Peyer's patch (tissue), 4 donors: ENCODE measurements around the gene ANKIB1. TPM values are rescaled to one million over a fixed set of nuclear protein-coding genes. Genes with fewer than 3 reads are reported as not detected.
"Not testable (repeated sequence)": the region's sequence is repeated elsewhere in the genome, so short reads cannot be mapped to it uniquely, and the experiment has no call there.

Experiments
- DNase-seq, 3 donors: peaks; one replicate each; pipeline ENCODE4 v3.0.0-alpha.2; 2017 to 2019
- H3K27ac ChIP-seq, 4 donors: fragments of 200-600 bp; sonication (generic); one replicate each; pipeline ENCODE4 v1.5.1; 2016 to 2019
- H3K27me3 ChIP-seq, 2 donors: fragments of 200-600 bp; sonication (generic); one replicate each; pipeline ENCODE4 v1.5.1; 2019
- H3K36me3 ChIP-seq, 3 donors: fragments of 200-600 bp; sonication (generic); one replicate each; pipeline ENCODE4 v1.5.1; 2016 to 2019
- H3K4me1 ChIP-seq, 4 donors: fragments of 200-600 bp; sonication (generic); one replicate each; pipeline ENCODE4 v1.5.1; 2016 to 2019
- H3K4me3 ChIP-seq, 4 donors: fragments of 200-600 bp; sonication (generic); 1 replicate in 3 of 4; 2 replicates in 1 of 4; pipeline ENCODE4 v1.5.1; 2016 to 2019; ENCODE audit warnings: mild to moderate bottlenecking in 1 of 4
- H3K9me3 ChIP-seq, 4 donors: fragments of 200-600 bp; sonication (generic); one replicate each; pipeline ENCODE4 v1.5.1; 2016 to 2019; ENCODE audit warnings: mild to moderate bottlenecking in 1 of 4
- POLR2A ChIP-seq, 2 donors: fragments of 450-650 bp; IDR thresholded peaks; one replicate each; pipeline ENCODE4 v1.5.1; 2017; ENCODE audit warnings: antibody characterized with exemption in 2 of 2, mild to moderate bottlenecking in 2 of 2, moderate library complexity in 2 of 2
- total RNA-seq, 4 donors: library from RNA; depleted of rRNA; stranded (reverse); fragments of >200 nt; gene quantifications; one replicate each; pipeline ENCODE4 v1.1.0, GENCODE V29; 2016
- TF ChIP-seq, protein P1 (sequence below), 6 experiments: fragments of 450-650 bp in 4 of 6; fragments of 200-600 bp in 2 of 6; sonication (generic) in 1 of 6; IDR thresholded peaks; one replicate each; pipeline ENCODE4 v1.5.1; 2017 to 2019; ENCODE audit warnings: antibody characterized with exemption in 6 of 6, mild to moderate bottlenecking in 3 of 6, moderate library complexity in 1 of 6

ANKIB1 gene
- total RNA-seq, 4 donors from 2014 or later, result 37.8 to 82.5 (median 47.1) TPM

DNA sequence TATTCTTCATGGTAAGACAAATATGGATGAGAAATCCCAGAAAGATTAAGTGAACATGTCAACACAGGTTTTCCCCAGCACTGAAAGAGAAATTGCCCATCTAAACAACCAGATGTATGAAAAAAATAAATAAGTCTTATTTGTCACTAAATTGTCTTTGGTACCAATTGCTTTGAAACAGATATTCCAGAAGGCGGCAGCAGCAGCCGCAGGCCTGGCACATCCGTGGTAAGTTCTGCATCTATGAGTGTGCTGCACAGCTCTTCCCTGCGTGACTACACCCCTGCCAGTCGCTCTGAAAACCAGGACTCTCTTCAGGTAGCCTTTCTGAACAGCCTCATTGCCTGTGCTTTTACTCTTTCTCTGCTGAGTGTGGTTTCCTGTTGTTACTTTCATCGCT is 151.8 kb downstream of the ANKIB1 start:
- Histone ChIP-seq H3K27ac (no peak overlapping the region), H3K36me3 (peaks cover 0 to 37% (median 0%) of the 10 kb centered on the region in 3 donors), H3K9me3 (no peaks in the 10 kb centered on the region), H3K4me3 (no peak overlapping the region), H3K27me3 (no peaks in the 10 kb centered on the region), H3K4me1 (no peaks in the 10 kb centered on the region)
- DNase-seq, result no peak
- TF ChIP-seq, protein P1, sequence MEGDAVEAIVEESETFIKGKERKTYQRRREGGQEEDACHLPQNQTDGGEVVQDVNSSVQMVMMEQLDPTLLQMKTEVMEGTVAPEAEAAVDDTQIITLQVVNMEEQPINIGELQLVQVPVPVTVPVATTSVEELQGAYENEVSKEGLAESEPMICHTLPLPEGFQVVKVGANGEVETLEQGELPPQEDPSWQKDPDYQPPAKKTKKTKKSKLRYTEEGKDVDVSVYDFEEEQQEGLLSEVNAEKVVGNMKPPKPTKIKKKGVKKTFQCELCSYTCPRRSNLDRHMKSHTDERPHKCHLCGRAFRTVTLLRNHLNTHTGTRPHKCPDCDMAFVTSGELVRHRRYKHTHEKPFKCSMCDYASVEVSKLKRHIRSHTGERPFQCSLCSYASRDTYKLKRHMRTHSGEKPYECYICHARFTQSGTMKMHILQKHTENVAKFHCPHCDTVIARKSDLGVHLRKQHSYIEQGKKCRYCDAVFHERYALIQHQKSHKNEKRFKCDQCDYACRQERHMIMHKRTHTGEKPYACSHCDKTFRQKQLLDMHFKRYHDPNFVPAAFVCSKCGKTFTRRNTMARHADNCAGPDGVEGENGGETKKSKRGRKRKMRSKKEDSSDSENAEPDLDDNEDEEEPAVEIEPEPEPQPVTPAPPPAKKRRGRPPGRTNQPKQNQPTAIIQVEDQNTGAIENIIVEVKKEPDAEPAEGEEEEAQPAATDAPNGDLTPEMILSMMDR (IDR thresholded peaks at IDR 0.05), result no peak
- no peak for TF ChIP-seq POLR2A (IDR thresholded peaks at IDR 0.05)

DNA sequence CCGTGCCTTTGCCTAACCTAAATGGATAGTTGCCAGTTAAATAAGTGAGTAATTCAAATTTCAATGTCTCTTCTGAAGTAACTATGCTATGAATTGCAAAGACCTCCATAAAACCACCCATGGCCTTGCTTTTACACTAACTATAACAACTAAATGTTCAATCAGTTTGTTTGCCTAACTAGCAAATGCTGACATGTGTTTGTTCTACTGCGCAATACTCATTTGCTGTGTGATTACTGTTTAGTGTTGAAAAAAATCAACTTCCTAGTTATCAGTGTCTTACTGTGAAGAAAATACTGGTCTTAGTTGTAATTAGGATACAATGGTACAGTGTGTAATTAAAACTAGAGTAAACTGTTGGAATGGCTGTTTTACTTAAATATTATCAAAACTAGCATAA is 154.2 kb downstream of the ANKIB1 start:
- Histone ChIP-seq H3K4me3 (no peak overlapping the region), H3K36me3 (peaks cover 0 to 34% (median 0%) of the 10 kb centered on the region in 3 donors), H3K9me3 (no peaks in the 10 kb centered on the region), H3K4me1 (peaks cover 0 to 4% (median 0%) of the 10 kb centered on the region in 4 donors), H3K27me3 (no peaks in the 10 kb centered on the region), H3K27ac (no peak overlapping the region)
- TF ChIP-seq POLR2A (IDR thresholded peaks at IDR 0.05), result no peak
- TF ChIP-seq, protein P1 (IDR thresholded peaks at IDR 0.05), result no peak
- no peak for DNase-seq

DNA sequence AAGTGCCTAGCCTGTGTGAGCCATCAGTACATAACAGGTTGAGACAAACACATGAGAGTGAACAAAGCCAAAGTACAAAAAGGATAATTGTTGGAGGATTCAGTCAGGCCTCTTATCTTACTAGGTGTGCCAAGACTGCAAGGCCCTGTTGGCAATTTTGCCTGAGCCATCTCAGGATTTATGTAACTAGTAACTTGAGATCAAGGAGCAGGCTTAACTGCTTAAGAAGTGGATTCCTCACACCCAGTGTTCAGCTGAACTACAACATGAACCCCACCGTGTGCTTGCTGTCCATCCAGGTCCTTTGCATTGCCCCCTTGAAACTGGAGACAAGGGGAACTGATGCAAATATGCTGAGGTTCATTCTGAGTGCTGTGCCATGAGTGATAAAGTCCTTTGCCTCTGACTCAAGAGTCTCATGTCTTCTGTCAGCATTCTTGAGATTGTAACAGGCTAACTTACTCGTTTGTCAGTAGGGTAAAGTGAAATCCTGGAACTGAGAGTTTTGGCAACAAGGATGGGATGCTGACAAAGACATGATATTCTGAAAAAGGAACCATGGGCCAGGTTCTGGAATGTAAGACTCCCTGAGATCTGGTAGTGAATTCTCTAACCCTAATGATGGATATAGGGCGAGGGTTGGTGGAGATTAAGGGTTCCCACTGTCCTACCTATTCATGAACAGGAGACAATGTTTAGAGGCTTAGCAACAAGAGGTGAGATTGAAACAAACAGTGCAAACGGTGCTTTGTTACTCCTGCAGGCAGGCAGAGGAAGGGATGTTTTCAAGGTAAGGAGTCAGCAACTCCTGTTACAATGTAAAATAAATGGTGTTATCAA is 157.4 kb downstream of the ANKIB1 start:
- Histone ChIP-seq H3K4me3 (no peak overlapping the region), H3K4me1 (peaks cover 0 to 4% (median 0%) of the 10 kb centered on the region in 4 donors), H3K36me3 (peaks cover 0 to 10% (median 0%) of the 10 kb centered on the region in 3 donors), H3K9me3 (no peaks in the 10 kb centered on the region), H3K27ac (peak overlapping the region in 2 of 4 donors; percentile 14 to 48), H3K27me3 (no peaks in the 10 kb centered on the region)
- DNase-seq, result no peak
- TF ChIP-seq, protein P1 (IDR thresholded peaks at IDR 0.05), result no peak
- TF ChIP-seq POLR2A (IDR thresholded peaks at IDR 0.05), result no peak

DNA sequence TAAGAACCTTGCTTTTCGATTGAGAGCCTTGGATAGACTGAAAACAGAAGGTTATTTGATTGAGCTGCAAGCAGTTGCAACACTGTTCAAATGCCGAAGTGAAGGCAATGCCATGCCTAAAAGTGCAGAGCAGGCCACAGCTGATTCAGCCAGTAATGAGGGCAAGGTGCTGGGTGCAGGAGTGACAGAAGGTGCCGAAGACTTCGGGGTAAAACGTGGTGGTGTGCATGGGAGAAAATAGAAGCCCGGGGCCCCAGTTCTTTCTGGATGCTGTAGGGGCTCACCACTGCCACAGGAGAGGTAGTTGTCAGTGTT is 157.9 kb downstream of the ANKIB1 start:
- Histone ChIP-seq H3K4me1 (peaks cover 0 to 4% (median 0%) of the 10 kb centered on the region in 4 donors), H3K27me3 (no peaks in the 10 kb centered on the region), H3K9me3 (no peaks in the 10 kb centered on the region), H3K36me3 (peaks cover 0 to 4% (median 0%) of the 10 kb centered on the region in 3 donors), H3K27ac (no peak overlapping the region), H3K4me3 (no peak overlapping the region)
- DNase-seq, result no peak
- no peak for TF ChIP-seq POLR2A (IDR thresholded peaks at IDR 0.05)

DNA sequence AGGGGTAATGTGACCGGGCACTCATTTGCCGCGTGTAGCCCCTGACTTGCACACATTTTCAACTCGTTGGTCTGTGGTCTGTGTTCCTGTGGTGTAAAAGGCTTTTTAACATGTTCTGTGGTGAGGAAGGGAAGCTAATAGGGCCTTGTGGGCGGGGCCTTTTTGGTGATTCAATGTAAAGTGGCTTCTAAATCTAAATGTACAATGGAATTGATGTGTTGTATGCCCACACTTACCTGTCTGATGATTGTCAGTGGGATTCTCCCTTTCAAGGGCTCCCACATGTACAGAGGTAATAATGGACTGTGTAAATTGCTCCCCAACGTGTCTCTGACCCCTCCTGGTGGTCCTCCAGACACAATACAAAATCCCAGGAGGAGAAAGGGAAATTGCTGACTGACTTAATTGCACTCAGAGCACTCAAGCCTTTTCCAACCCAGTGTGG is 158.4 kb downstream of the ANKIB1 start:
- TF ChIP-seq, protein P1 (IDR thresholded peaks at IDR 0.05), result no peak
- TF ChIP-seq POLR2A (IDR thresholded peaks at IDR 0.05), result no peak
- Histone ChIP-seq H3K36me3 (no peaks in the 10 kb centered on the region), H3K27me3 (no peaks in the 10 kb centered on the region), H3K9me3 (no peaks in the 10 kb centered on the region), H3K4me3 (no peak overlapping the region), H3K4me1 (peaks cover 0 to 4% (median 0%) of the 10 kb centered on the region in 4 donors), H3K27ac (no peak overlapping the region)
- DNase-seq, result peak in 1 of 3 donors; percentile 62

DNA sequence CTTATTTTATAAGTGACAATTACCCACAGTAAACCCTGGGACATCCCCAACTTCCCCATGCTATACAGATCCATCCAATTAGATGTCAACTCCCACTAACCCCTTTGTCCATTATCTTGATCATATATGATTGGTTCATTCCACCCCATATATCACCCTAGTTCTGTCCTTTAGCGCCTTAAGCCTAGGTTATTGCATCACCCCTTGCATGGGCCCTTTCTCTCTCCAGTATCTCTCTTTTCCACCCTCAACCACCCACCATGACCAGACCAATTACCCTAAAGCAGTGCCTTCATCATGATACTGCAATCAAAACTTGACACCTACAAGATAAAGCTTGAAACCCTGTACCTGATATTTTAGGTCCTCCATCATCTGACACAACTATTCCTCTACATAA is 163.6 kb downstream of the ANKIB1 start:
- Histone ChIP-seq H3K27me3 (no peaks in the 10 kb centered on the region), H3K9me3 (no peaks in the 10 kb centered on the region), H3K4me3 (no peak overlapping the region), H3K27ac (no peak overlapping the region), H3K4me1 (no peaks in the 10 kb centered on the region), H3K36me3 (no peaks in the 10 kb centered on the region)
- DNase-seq, result no peak
- TF ChIP-seq, protein P1 (IDR thresholded peaks at IDR 0.05), result no peak
- no peak for TF ChIP-seq POLR2A (IDR thresholded peaks at IDR 0.05)

DNA sequence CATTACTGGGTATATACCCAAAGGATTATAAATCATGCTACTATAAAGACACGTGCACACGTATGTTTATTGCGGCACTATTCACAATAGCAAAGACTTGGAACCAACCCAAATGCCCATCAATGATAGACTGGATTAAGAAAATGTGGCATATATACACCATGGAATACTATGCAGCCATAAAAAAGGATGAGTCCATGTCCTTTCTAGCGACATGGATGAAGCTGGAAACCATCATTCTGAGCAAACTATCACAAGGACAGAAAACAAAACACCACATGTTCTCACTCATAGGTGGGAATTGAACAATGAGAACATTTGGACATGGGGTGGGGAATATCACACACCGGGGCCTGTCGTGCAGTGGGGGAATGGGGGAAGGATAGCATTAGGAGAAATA is 164.4 kb downstream of the ANKIB1 start:
- H3K36me3 ChIP-seq, H3K9me3 ChIP-seq, H3K4me3 ChIP-seq, H3K27me3 ChIP-seq, DNase-seq, H3K4me1 ChIP-seq, H3K27ac ChIP-seq: not testable (repeated sequence)
